SIG-M5 (cell line): Measurements from ENCODE around the gene USP8.
"Not testable (repeated sequence)": the region's sequence is repeated elsewhere in the genome, so short reads cannot be mapped to it uniquely, and the experiment has no call there.

Experiments used
- DNase-seq: peaks from one replicate; lab custom pipeline; 2025; lab: John Stamatoyannopoulos, UW

Gene USP8

DNA sequence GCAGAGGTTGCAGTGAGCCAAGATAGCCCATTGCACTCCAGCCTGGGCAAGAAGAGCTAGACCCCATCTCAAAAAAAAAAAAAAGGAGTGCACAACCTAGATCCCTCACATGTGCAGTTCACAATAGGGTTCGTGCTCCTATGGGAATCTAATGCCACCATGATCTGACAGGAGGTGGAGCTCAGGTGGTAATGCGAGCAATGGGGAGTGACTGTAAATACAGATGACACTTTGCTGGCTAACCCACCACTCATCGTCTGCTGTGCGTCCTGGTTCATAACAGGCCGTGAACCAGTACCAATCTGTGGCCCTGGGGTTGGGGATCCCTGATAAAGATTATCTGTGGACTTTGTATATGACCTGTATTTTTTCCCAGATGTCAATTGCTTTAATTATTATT lies 16.7 kb downstream of the USP8 start:
- no peak for DNase-seq

DNA sequence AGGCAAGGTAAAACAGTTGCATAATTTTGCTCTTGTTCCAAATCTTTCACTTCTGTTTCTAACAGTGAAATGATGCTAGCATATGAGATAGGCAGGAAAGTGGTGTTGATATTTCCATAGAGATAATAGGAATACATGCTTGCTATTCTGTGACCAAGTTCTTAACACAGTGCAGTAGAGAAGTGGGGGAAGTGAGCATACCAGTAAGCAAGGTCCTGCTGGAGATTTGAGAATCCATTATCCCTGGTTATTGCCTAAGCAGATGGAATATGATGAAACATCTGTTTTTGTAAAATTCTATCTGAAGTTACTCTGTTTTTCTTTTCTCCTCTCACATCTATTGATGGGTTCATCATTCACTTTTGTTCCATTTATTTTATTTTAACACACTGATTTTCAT lies 28.7 kb downstream of the USP8 start:
- no peak for DNase-seq

DNA sequence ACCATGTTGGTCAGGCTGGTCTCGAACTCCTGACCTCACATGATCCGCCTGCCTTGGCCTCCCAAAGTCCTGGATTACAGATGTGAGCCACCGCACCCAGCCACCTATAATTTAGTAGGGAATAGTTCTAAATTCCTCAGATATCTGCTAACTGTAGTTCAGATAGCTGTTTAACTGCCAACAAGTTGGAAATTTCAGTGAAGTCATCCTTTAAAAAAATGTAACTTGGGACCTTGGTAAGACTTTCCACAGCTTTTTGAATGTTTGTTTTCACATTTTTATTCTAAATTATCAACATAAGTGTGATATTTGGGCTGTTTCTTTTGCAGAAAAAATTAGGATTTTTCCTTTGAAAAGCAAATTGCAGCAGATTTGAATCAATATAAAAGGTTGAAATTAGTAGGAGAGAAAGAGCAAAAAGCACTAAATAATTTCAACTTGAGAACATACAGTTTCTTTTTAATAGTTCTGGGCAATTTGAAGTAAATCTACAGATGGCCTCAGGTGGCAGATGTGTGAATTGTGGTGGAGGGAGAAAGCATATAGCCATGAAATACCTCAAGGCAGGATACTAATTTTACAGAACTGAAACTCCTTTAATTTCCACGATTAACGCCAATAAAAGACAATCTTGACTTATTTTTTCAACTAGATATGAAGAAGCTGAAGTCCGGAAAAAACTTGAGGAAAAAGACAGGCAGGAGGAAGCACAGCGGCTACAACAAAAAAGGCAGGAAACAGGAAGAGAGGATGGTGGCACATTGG lies 34.3 kb downstream of the USP8 start:
- DNase-seq = no peak

DNA sequence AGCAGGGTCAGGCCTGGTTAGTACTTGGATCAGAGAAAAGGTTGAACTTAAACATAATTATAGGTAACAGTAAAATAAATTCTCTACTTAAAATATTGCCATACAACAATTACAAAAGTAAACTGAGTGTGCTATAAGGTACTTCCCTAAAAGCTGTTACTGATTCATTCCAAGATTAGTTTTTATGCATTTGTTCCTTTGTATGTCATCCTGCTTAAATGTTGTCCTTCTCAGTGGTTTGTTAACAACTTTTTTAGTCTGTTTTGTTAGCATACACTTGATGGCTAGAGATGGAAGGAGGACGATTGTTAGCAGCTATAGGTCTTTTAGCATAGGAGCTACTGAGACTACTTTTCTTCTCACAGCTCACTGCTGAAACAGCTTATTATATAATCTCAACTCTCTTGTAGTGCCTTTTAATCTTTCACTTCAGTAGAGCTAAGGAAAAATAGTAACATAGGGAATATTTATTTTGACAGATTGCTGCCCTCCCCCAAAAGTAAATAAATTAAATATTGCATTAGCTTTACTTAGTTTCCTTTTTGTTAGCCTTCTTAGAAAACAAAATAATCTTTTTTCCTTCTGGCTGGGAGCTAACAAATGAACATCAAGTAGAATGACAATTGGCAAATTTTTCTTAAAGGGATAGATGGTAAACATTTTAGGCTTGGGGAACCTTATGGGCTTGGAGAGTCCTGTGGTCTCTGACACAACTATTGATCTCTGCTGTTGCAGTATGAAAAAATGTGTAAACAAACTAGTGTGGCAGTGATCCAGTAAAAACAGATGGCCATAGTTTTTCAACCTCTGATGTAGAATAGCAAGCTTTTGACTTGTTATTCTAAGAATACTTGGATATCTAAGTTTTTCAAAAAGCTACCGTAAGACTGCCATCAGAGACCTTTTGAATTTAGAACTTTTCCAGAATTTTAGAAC lies 39.5 kb downstream of the USP8 start:
- DNase-seq = no peak

DNA sequence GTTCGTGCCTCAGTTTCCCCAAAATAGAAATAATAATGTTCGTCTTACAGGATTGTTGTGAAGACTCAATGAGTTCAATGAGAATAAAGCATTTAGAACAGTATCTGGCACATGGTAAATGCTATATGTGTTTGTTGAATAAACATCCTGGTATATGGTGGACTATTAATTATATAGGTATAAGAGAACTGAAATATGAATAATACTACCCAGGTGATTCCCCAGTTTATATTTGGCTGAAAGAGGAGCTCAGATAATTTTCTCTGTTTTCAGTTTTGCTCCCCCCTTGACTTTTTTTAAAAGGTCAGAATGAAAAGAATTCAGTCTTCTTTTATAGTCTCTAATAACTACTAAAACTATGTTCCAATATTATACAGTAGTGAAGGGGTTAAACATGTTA lies 46.9 kb downstream of the USP8 start:
- DNase-seq = no peak

DNA sequence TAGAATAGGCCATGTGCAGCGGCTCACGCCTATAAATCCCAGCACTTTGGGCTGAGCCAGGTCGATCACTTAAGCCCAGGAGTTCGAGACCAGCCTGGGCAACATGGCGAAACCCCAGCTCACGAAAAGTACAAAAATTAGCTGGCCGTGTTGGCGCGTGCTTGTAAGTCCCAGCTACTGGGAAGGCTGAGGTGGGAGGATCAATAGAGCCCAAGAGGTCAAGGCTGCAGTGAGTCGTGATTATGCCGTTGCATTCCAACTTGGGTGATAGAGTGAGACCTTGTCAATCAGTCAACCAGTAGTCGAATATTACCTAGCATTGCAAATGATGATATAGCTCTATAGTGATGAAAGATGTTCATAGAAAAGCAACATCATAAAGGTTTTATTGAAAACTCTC lies 51.9 kb downstream of the USP8 start:
- no peak for DNase-seq

DNA sequence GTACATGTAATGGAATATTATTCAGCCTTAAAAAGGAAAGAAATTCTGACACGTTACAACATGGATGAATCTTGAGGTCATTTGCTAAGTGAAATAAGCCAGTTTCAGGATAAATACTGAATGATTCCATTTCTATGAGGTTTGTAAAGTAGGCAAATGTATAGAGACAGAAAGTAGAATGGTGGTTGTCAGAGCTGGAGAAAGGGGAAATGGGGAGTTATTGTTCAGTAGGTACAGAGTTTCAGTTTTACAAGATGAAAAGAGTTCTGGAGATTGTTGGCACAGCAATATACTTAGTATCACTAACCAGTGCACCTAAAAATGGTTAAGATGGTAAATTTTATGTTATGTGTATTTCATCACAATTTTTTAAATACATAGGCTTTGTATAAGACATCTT lies 60.6 kb downstream of the USP8 start:
- no peak for DNase-seq

DNA sequence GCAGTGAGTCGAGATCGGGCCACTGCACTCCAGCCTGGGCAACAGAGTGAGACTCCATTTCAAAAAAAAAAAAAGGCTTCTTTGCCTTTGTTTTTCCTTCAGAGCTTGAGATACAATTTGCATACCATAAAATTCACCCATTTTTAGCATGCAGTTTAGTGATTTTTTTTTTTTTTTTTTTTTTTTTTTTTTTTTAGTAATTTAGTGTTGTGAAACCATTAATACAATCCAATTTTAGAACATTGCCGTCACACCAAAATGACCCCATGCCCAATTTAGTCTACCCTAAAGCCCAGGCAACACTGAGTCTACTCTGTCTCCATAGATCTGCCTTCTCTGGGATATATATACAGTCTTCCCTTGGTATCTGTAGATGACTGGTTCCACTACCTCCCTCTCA lies 61.2 kb downstream of the USP8 start:
- DNase-seq = no peak

DNA sequence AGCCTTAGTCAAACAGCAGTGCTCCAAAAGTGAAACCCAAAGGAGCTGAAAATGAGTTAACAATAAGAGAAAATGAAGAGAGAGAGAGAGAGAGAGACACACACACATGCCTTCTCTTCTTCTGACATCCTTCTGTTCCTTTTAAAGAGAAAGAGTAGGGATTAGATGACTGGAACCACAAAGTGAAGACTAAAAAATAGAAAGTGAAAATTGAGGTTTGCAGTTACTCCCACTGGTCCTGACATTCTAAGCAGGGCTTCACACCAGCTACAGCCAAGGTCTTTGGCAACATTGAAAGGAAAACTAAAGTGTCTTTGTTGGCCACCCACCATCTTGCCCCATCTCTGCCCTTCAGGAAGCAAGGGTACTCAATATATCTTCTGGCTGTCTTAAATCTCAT lies 63.1 kb downstream of the USP8 start:
- no peak for DNase-seq

DNA sequence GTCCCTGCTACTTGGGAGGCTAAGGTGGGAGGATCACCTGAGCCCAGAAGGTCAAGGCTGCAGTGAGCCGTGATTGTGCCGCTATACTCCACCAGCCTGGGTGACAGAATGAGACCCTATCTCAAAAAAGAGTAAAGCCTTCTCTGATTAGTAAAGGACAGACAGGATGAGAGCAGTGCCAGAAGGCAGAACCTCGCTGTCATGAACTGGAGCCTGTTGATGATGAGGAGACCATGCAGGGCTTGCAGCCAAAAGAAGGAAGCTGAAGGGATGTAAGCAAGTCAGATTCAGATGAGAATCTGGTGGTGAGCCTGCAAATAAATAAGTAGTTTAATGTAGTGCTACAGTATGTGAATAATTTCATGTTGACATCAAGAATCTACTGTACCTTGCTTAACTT lies 69.4 kb downstream of the USP8 start:
- DNase-seq = no peak

DNA sequence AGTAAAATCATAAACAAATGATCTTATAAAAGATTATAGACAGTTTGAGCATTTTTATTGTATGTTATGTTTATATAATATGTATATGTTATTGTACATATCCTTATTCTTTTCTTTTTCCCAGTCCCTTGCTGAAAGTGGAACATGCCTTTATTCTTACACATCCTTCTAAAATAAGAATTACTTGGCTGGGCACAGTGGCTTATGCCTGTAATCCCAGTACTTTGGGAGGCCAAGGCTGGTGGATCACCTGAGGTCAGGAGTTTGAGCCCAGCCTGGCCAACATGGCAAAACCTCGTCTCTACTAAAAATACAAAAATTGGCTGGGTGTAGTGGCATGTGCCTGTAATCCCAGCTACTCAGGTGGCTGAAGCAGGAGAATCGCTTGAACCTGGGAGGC lies 70.3 kb downstream of the USP8 start:
- DNase-seq = not testable (repeated sequence)

DNA sequence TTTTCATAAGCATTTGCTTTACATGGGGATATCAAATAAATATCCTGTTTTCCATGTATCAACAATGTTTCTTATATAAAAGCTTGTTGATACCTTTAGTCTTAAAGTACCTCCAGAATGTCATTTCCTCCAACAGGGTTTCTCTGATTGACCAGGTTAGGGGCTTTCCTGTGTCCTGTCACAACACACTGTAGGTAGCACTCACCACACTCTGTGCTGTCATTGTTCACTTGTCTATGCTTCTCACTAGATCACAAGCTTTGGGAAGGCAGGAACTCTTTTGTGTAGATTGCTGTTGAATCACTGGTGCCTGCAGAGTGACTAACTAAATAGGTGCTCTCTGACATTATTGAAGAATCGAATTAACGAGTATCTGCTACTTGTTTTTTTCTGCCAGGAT lies 72.5 kb downstream of the USP8 start:
- no peak for DNase-seq

DNA sequence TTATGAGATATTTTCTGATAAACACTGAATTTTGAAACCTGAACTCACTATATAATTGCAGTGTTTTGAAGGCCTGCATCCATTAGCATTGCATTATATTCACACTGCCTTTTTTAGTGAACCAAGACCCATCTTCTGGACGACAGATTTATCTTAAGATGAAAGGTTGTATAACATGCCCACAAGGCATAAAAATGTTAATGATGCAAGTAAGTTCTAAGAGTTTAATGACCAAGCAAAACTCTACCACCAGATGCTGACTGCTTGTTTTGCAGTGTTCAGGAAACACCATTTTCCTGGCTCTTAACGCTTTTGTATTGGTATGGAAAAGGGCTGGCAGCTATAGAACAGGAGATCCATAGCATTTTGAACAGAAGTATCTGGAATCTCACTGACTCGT lies 76.1 kb downstream of the USP8 start:
- no peak for DNase-seq

DNA sequence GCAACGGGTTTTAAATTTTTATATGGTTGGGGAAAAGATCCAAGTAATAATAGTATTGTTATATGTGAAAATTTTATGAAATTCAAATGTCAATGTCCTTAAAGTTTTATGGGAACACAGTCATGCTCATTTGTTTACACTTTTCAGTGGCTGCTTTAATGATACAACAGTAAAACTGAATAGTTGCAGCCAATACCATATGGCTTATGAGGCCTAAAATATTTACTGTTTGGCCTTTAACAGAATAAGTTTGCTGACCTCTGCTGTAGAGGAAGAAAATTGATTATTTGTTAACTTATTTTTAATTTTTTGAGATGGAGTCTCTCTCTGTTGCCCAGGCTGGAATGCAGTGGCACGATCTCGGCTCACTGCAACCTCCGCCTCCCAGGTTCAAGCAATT lies 77.6 kb downstream of the USP8 start:
- DNase-seq = no peak

DNA sequence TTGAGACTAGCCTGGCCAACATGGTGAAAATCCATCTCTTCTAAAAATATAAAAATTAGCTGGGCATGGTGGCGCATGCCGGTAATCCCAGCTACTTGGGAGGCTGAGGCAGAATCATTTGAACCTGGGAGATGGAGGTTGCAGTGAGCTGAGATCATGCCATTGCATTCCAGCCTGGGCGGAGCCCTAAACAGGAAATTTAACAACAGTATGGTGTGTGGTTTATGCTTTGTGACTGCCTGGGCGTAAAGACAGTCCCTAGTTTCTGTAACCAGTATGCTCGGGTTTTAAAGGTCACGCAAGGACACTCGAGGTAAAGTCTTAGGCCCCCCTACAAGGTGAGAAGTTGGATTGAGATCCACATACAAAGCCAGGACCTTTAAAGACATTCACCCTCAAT lies 78.9 kb downstream of the USP8 start:
- no peak for DNase-seq

DNA sequence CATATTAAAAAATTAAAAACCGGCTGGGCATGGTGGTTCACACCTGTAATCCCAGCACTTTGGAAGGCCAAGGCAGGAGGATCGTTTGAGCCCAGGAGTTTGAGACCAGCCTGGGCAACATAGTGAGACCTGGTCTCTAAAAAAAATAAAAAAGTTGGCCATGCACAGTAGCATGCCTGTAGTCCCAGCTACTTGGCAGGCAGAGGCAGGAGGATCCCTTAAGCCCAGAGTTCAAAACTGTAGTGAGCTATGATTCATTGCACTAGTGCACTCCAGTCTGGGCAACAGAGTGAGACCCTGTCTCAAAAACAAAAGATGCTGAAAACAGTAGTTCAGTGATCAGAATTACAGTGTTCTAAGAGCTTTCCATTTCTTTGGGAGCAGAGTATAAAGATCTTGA lies 81.5 kb downstream of the USP8 start:
- DNase-seq = not testable (repeated sequence)

DNA sequence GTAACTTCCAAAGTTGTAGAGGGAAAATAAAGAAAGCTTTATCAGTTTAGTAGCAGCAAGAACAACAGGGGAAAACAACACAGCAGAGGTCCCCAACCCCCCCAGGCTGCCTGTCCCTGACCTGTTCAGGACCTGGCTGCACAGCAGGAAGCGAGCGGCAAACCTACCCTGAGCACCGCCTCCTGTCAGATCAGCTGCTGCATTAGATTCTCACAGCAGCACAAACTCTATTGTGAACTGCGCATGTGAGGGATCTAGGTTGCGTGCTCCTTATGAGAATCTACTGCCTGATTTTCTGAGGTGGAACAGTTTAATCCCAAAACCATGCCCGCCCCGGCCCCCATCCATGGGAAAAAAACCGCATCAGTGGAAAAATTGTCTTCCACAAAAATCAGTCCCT lies 81.9 kb downstream of the USP8 start:
- DNase-seq = no peak

DNA sequence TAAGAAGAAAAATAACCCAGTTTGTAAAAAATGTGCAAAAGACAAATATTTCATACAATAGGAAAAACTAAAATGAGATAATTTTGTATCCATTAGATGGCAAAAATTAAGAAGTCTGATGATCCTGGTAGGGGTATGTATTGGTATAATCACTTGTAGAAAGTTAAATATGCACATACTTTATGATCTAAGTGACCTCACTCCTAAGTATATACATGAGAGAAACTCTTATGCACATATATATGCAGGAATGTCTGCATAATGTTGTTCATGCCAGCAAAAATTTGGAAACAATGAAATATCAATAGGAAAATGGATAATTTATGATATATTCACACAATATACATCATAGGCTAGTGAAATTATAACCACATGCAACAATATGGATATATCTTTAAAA lies 88.8 kb downstream of the USP8 start:
- DNase-seq = no peak

DNA sequence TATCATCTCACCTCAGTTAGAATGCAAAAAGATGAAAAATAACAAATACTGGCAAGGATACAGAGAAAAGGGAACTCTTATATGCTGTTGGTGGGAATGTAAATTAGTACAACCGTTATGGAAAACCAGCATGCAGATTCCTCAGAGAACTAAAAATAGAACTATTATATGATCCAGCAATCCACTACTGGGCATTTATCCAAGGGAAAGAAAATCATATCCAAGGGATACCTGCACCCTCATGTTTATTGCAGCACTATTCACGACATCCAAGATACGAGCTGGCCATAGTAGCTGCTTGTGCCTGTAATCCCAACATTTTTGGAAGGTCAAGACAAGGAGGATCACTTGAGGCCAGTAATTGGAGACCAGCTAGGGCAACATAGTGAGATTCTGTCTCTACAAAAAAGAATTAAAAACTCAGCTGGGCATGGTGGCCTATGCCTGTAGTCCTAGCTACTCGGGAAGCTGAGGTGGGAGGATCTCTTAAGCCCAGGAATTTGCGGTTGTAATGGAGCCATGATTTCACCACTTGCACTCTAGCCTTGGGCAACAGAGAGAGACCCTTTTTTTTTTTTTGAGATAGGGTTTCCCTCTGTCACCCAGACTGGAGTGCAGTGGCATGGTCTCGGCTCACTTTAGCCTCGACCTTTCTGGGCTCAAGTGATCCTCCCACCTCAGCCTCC lies 95.7 kb downstream of the USP8 start:
- DNase-seq = no peak

DNA sequence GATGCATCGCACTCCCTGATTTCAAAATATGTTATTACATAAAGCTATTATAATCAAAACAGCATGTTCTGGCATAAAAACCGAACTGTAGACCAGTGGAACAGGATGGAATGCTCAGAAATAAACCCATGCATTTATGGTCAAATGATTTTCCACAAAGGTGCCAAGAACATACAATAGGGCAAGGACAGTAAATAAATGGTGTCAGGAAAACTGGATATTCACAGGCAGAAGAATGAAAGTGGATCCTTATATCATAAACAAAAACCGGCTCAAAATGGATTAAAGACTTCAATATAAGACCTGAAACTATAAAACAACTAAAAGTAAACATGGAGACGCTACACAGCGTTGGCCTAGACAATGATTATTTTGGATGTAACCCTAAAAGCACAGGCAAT lies 99.6 kb downstream of the USP8 start:
- DNase-seq = no peak

DNA sequence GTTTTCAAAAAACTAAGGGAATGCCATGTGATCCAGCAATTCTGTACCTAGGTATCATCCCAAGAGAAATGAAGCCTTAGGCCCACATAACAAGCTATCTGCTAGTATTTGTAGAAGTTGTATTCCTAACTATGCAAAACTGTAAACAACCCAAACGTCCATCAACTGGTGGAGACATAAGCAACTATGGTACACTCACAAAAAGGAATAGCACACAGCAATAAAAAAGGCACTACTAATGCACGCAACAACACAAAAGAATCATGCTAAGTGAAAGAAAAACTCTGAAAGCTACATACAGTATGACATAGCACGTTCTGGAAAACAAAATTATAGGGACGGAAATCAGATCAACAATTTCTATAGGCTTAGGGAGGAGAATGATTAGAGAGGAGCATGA lies 107.0 kb downstream of the USP8 start:
- no peak for DNase-seq

DNA sequence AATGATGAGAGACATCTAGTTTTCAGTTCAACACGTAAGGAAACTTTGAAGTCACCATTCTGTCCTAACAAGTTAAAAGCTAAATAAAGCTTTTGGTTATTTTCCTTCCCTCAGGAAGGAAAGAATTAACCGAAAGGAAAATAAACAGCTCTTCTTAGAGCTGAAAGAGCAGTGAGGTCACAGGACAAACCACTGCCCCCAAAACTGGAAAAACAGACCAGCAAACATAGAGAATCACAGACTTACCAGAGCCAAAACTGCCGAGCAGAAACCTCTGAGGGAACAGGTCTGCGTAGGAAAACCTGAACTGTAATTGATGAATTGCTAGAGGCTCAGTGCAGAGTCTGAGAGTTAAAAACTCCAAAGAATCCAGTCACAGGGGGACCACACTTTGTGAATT lies 107.6 kb downstream of the USP8 start:
- DNase-seq = no peak

DNA sequence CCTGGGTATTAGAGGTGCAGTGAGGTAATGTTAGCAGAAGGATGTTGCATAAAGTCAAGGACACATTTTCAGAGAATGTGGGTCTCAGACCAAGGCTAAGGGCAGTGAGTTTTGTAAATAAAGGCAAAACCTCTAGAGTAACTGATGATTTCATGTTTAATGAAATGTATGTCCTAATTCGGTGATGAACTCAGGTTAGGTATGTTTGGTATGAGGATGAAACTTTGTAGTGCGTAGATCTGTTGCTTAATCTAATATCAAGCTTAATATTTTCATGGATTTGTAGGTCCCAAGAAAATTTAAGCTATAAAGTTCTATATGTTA lies 118.6 kb downstream of the USP8 start:
- DNase-seq = no peak
